MM.1S (cell line): ENCODE measurements around the gene CAPN15.

Experiments
- CTCF ChIP-seq: fragments of 300-600 bp; sonication (generic); IDR thresholded peaks from 2 replicates; pipeline ENCODE4 v1.5.1; 2016; ENCODE audit warnings: antibody characterized with exemption, low read length, mixed read lengths
- EZH2 ChIP-seq: fragments of 300-600 bp; sonication (generic); optimal IDR thresholded peaks from 2 replicates; pipeline ENCODE3; 2017; ENCODE audit warnings: low read depth, mild to moderate bottlenecking, antibody characterized with exemption, low read length, mixed read lengths
- EZH2phosphoT487 ChIP-seq: fragments of 300-600 bp; sonication (generic); IDR thresholded peaks from 2 replicates; pipeline ENCODE4 v1.6.1; 2018; ENCODE audit warnings: antibody characterized with exemption, low read length

- TF ChIP-seq EZH2phosphoT487 (no peak), CTCF (no peak), EZH2 (no peak)
These were observed 76.4 kb downstream of the CAPN15 start for GRCh38 chr16:603933-604332.
